ENCODE measurements around the gene PLCG1.
"Not testable (repeated sequence)": the region's sequence is repeated elsewhere in the genome, so short reads cannot be mapped to it uniquely, and the experiment has no call there.

The PLCG1 gene

DNA sequence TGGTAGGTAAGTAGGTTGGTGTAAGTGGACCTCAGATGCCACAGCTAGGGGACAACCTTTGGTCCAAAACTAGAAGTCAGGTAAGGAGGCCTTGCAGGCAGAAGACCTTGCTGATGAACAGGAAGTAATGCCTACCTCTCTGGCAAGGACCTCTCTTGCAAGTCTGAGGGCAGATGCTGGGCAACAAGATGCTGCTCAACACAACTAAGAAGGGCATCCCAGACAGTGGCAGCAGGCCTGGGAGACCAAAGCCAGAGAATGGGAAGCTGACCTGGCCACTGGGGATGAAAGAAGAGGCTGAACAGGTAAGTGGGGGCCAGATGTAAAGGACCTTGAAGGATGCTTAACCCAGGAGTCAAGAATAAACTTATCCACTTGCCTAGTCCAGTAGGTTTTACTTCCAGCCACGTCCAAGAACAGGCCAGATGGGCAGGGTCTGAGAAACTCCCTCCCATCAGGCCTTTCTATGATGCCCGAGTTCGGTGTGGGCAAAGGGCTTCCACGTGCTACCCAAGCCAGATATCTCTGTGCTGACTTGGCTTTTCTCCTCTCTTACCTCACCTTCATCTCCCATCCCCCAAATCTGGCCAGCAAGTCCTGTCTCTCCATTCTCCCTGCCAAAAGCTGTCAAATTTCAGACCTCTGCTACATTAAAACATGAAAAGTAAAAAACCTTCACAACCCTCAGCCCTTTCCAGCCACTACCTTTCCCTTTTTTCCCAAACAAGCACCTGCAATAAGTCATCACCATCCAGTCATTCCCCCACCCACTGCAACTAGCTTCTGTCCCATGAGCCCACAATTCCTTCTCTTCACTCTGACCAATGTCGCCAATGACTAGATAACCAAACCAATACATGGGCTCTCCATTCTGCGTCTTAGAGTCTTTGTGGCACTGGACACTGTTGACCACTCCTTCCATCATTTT lies 11.5 kb upstream of the PLCG1 start:
- DNase-seq, result no peak

DNA sequence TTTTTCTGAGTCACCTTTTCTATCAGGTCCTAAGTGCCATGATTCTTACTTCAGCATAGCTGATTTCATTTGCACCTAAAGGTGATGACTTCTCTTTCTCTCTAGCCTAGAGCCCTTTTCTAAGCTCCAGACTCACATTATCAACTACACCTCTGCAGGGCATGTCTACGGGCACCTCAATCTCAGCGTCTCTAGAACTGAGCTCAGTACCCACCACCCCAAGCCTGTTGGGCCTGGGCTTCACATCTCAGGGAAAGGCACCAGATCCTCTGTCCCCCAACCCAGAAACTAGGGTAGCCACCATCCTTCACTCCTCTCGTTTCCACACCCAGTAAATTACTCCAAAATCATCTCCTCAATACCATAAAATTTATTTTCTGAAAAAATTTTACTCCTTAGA lies 10.6 kb upstream of the PLCG1 start:
- DNase-seq, result no peak

DNA sequence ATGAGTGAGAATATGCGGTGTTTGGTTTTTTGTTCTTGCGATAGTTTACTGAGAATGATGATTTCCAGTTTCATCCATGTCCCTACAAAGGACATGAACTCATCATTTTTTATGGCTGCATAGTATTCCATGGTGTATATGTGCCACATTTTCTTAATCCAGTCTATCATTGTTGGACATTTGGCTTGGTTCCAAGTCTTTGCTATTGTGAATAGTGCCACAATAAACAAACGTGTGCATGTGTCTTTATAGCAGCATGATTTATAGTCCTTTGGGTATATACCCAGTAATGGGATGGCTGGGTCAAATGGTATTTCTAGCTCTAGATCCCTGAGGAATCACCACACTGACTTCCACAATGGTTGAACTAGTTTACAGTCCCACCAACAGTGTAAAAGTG lies 9.0 kb upstream of the PLCG1 start:
- DNase-seq, result not testable (repeated sequence)

DNA sequence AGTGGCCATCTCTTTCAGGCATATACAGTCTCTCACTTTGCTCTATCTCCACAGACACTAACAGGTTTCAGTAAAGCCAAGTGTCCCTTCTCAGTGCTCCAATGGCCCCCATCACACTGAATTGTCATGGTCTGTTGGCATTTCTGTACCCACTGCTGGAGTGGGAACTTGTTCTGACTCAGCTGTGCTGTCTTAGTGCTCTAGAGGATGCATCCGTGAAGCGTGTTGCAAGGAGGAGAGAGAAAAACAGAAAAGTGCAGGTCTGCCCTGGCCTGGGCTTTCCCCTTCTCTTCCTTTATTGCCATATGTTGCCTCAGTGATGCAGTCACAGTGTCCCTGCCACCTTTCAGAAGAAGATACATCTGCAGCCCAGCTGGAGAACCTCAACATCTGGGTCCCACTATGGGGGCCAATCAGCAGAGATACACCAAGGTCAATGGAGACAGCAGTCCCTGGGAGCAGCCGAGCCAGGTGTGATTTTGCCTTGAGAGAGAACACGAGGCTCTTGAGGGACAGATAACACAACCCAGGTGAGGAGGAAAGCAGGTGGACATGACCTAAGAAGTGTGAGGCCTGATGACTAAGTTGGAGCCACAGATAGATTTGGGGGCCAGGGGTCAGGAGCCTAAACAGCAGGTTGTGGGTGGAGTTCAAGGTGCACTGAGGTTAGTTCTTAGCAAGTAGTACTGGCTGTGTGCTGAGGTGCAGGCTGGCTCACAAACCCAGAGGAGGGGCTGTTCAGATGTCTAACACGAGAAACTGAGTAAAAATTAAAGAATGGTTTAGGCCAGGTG lies 5.6 kb upstream of the PLCG1 start:
- no peak for DNase-seq

GRCh38 chr20:41132388-41132775 lies 5.0 kb upstream of the PLCG1 start:
- not testable (repeated sequence) for DNase-seq

- DNase-seq, result no peak
Measured at GRCh38 chr20:41133709-41134361, 3.5 kb upstream of the PLCG1 start.

GRCh38 chr20:41134362-41135186 lies 2.8 kb upstream of the PLCG1 start:
- no peak for DNase-seq

GRCh38 chr20:41135187-41135887 lies 2.0 kb upstream of the PLCG1 start:
- peak; percentile 17 to 54 (median 31) for DNase-seq

DNA sequence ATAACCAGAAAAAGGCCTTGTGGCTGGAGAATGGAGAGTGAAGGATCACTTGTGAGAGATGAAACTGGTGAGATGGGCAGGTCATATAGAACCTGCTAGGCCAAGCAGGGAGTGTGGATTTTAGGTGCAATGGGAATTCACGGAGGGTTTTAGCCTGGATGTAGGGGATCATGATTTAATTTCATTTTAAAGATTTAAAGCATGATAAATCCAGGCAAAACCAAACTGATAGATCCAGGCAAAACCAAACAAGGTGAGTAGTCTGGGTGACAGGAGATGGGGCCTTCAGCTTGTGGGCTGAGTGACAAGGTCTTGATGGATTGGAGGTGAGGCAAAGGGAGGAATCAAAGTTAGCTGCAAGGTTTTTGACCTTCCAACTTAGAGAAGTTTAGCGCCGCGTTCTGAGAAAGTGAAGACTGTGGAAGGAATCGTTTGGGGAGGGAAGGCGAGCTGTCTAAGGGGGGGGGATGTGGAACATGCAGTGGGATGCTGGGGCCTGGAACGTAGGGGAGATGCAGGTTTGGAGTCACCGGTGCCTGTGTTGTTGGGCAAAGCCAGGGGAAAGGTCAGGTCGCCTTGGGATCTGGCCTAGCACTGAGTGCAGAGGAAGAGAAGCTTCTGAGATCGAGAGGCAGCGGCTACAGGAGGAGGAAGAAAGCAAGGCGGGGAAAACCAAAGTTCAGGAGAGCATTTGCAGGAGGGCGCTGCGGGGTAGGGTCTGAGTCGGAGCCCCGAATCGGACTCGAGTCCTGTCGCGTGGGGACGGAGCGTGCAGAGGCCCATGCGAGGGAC lies 1.3 kb upstream of the PLCG1 start:
- no peak for DNase-seq

- DNase-seq, result peak; percentile 40 to 91 (median 88)
Measured at GRCh38 chr20:41137614-41138474, 501 bp downstream of the PLCG1 start.

DNA sequence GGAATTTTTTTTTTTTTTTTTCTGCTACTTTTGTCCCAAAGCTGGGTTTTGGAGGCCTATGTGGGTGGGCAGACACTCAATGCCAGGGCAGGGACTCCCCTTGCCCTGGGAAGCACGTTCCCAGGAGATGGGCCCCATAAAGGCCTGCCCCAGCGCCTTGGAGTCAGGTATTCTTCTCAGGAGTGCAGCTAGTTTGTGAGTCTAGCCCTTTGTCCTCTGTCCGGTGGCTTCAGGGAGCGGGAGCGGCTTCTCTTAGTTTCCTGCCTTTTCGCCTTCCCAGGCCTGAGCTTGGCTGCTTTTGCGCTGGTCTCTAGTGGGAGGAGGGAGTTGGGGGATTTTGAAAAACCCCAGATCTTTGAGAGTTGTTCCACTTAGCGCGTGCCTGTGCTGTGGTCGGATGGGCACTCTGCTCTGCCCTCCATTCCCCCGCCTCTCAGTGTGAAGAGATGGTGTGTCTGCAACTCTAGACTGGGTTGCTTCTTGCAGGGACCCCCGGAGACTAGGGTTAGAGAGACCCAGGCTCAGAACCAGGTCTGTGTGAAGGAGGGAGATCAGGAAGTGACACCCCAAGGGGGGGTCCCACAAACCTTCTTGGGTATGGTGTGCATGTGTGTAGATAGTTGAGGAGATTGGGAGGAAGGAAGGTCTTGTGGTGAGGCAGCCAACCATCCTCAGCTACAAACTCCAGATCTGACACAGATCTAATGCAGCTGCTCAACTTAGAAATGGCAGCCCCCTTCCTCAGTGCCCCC lies 1.3 kb downstream of the PLCG1 start:
- DNase-seq, result peak in 1 of 3 experiments; percentile 40

- no peak for DNase-seq
Measured at GRCh38 chr20:41139227-41140093, 2.1 kb downstream of the PLCG1 start.

DNA sequence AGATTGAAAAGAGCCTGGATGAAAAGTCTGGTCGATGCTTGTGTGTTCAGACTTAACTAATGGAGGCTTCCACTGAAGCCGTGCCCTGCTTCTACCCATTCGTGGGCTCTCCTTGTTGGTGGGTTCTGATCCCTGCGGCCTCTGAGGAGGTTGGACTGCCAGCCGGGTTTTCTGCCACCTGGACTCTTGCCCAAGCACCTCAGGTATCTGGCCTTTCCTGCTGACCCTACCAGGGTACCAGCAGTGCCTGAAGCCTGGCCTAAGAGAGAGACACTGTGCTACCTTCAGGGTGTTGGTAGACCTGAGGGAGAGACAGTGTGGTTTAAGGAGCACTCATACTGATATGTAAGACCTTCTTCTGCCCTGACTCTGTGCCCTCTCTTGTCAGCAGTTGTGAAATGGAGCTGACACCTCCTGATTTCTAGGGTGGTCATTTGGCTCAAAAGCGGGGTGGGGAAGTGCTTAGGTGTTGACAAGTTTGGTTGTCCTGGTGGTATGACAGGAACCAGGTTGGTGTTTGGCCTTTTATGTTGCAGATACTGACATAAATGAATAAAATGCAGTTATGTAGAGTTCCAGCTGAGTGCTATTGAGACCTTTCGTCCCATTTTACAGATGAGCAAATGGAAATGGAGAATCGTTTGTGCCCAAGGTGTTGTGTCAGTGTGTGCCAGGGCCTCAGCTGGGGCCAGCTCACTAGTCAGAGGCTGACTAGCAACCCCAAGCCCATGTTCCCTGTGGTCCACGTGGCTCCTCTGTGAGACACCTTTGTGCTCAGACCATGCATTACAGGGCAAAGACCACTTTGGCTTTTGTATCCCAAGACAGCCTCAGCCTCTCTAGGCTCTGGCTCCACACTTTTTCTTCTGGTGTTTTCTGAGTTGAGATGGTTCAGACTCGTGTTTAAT lies 3.1 kb downstream of the PLCG1 start:
- DNase-seq, result no peak

DNA sequence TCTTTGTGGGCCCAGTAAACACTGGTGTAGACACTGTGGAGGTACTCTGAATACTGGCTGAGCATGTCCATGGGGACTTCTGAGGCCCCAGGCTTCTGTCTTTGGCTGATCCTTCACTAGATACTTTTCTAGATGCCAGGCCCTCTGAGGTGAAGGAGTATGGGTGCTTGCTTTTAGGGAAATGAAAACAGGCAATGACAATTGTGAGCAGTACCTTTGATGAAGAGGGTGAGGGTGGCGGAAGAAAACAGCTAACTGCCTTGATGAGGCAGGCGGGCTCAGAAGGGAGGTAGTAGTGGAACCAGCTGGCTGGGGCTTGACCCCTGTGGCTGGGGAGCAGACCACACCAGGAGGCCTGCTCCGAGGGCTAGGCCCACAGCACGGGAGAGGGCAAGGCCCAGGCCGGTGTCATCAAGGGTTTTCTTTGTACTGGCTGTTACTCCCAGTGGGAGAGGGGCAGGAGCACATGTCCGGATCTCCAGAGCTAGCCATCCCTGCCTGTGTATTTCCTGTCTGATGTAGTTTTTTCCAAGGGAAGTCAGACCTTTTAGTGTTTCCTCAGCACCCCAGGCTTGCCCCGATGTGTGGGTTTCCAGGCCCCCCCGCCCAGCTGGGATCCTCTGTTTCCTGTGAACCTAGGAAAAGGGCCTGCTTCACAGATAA lies 3.9 kb downstream of the PLCG1 start:
- DNase-seq, result no peak

GRCh38 chr20:41142245-41142644 lies 4.9 kb downstream of the PLCG1 start:
- DNase-seq, result no peak

GRCh38 chr20:41142919-41143318 lies 5.6 kb downstream of the PLCG1 start:
- DNase-seq, result peak in 1 of 3 experiments; percentile 26

Data from NCI-H1417 (cell line).